Neural progenitor cell (in vitro differentiated cells): Measurements from ENCODE around the gene TOB2. TPM values are rescaled to one million over a fixed set of nuclear protein-coding genes. Genes with fewer than 3 reads are reported as not detected.

Experiments
- DNase-seq: peaks from one replicate; pipeline ENCODE4 v3.0.0-alpha.2; 2016; ENCODE audit warnings: low spot score
- H2AFZ ChIP-seq: fragments of 200-600 bp; sonication (generic); replicated peaks from 2 replicates; pipeline ENCODE4 v1.6.1; 2016; ENCODE audit warnings: antibody characterized with exemption
- H3F3A ChIP-seq: fragments of 200-600 bp; sonication (generic); 2 replicates; pipeline ENCODE4 v1.6.1; 2016; ENCODE audit warnings: antibody characterized with exemption, low read depth
- H3K27ac ChIP-seq: fragments of 200-600 bp; sonication (generic); 2 replicates; pipeline ENCODE4 v1.5.1; 2016; ENCODE audit warnings: mild to moderate bottlenecking
- H3K27me3 ChIP-seq: fragments of 200-600 bp; sonication (generic); 2 replicates; pipeline ENCODE4 v1.6.1; 2016; ENCODE audit warnings: mild to moderate bottlenecking, moderate library complexity
- H3K36me3 ChIP-seq: fragments of 200-600 bp; sonication (generic); 2 replicates; pipeline ENCODE4 v1.5.1; 2016
- H3K4me1 ChIP-seq: fragments of 200-600 bp; sonication (generic); 2 replicates; pipeline ENCODE4 v1.6.1; 2016; ENCODE audit warnings: mixed run types
- H3K4me2 ChIP-seq: fragments of 200-600 bp; sonication (generic); 2 replicates; pipeline ENCODE4 v1.6.1; 2016
- H3K4me3 ChIP-seq: fragments of 200-600 bp; sonication (generic); 2 replicates; pipeline ENCODE4 v1.5.1; 2016
- H3K79me2 ChIP-seq: fragments of 200-600 bp; sonication (generic); 2 replicates; pipeline ENCODE4 v1.6.1; 2016; ENCODE audit warnings: low read depth
- H3K9ac ChIP-seq: fragments of 200-600 bp; sonication (generic); 2 replicates; pipeline ENCODE4 v1.6.1; 2016
- H3K9me3 ChIP-seq: fragments of 200-600 bp; sonication (generic); 2 replicates; pipeline ENCODE4 v1.5.1; 2016; ENCODE audit warnings: low read depth
- H4K20me1 ChIP-seq: fragments of 200-600 bp; sonication (generic); 2 replicates; pipeline ENCODE4 v1.6.1; 2016; ENCODE audit warnings: low read depth
- H3K27ac Mint-ChIP-seq: 3 replicates; pipeline ENCODE4 v1.8.0; 2021; ENCODE audit warnings: mixed read lengths
- H3K27me3 Mint-ChIP-seq: 2 replicates; pipeline ENCODE4 v1.8.0; 2022; ENCODE audit warnings: low read depth, mild to moderate bottlenecking, inconsistent platforms, moderate library complexity, mixed read lengths; ENCODE audit not compliant: insufficient read depth
- H3K36me3 Mint-ChIP-seq: 3 replicates; pipeline ENCODE4 v1.8.0; 2021; ENCODE audit warnings: mixed read lengths
- H3K4me1 Mint-ChIP-seq: 3 replicates; pipeline ENCODE4 v1.8.0; 2021; ENCODE audit warnings: mixed read lengths
- H3K4me3 Mint-ChIP-seq: 3 replicates; pipeline ENCODE4 v1.8.0; 2021; ENCODE audit warnings: mild to moderate bottlenecking, moderate library complexity, mixed read lengths
- H3K9me3 Mint-ChIP-seq: 3 replicates; pipeline ENCODE4 v1.8.0; 2020; ENCODE audit warnings: mixed read lengths
- CTCF ChIP-seq: fragments of 200-600 bp; sonication (generic); IDR thresholded peaks from 2 replicates; pipeline ENCODE4 v1.5.1; 2017; ENCODE audit warnings: antibody characterized with exemption, mild to moderate bottlenecking
- EZH2 ChIP-seq: fragments of 200-600 bp; sonication (generic); IDR thresholded peaks from 2 replicates; pipeline ENCODE4 v1.6.1; 2017; ENCODE audit warnings: antibody characterized with exemption, mild to moderate bottlenecking, moderate library complexity
- EZH2phosphoT487 ChIP-seq: fragments of 200-600 bp; sonication (generic); IDR thresholded peaks from 2 replicates; pipeline ENCODE4 v1.6.1; 2017; ENCODE audit warnings: antibody characterized with exemption
- total RNA-seq: library from RNA; depleted of rRNA; stranded (reverse); fragments of >200 nt; gene quantifications from 2 replicates; pipeline ENCODE4 v1.2.3, GENCODE V29; 2015; ENCODE audit warnings: low replicate concordance

Gene TOB2
- total RNA-seq, 1 donor from 2014 or later: 23.4 TPM

- no peaks in the 10 kb centered on the region for H3K36me3 ChIP-seq
- TF ChIP-seq EZH2phosphoT487 (no peak), EZH2 (no peak), CTCF (no peak)
- no peaks in the 10 kb centered on the region for H4K20me1 ChIP-seq
- H3K4me3 Mint-ChIP-seq: no peak overlapping the region
- H3K4me3 ChIP-seq: no peak overlapping the region
- H3K27ac ChIP-seq: no peak overlapping the region
- no peaks in the 10 kb centered on the region for H3K9me3 Mint-ChIP-seq
- no peak for DNase-seq
- no peak overlapping the region for H3K4me2 ChIP-seq
- H3K4me1 Mint-ChIP-seq: peaks cover 17% of the 10 kb centered on the region
- no peak overlapping the region for H3K9ac ChIP-seq
- peaks cover 9% of the 10 kb centered on the region for H3K4me1 ChIP-seq
- H3K27me3 ChIP-seq: no peaks in the 10 kb centered on the region
- H3K27ac Mint-ChIP-seq: no peak overlapping the region
- H3K36me3 Mint-ChIP-seq: no peaks in the 10 kb centered on the region
- H3F3A ChIP-seq: peaks cover 18% of the 10 kb centered on the region
- no peak overlapping the region for H2AFZ ChIP-seq
- peaks cover 8% of the 10 kb centered on the region for H3K27me3 Mint-ChIP-seq
- H3K9me3 ChIP-seq: no peaks in the 10 kb centered on the region
- H3K79me2 ChIP-seq: peaks cover 6% of the 10 kb centered on the region
These were observed 37.9 kb downstream of the TOB2 start for GRCh38 chr22:41408665-41409064.

GRCh38 chr22:41407433-41407832 lies 39.2 kb downstream of the TOB2 start:
- Histone ChIP-seq H3K4me1 (peaks cover 4% of the 10 kb centered on the region), H3F3A (peaks cover 13% of the 10 kb centered on the region), H2AFZ (no peak overlapping the region), H3K9me3 (no peaks in the 10 kb centered on the region), H4K20me1 (no peaks in the 10 kb centered on the region), H3K9ac (no peak overlapping the region), H3K27ac (no peak overlapping the region), H3K4me3 (no peak overlapping the region), H3K36me3 (no peaks in the 10 kb centered on the region), H3K4me2 (no peak overlapping the region), H3K79me2 (no peaks in the 10 kb centered on the region), H3K27me3 (no peaks in the 10 kb centered on the region)
- no peak for DNase-seq
- TF ChIP-seq CTCF (no peak), EZH2phosphoT487 (no peak), EZH2 (no peak)
- H3K9me3 Mint-ChIP-seq: no peaks in the 10 kb centered on the region
- no peak overlapping the region for H3K4me3 Mint-ChIP-seq
- peaks cover 18% of the 10 kb centered on the region for H3K4me1 Mint-ChIP-seq
- H3K27ac Mint-ChIP-seq: no peak overlapping the region
- H3K27me3 Mint-ChIP-seq: peaks cover 7% of the 10 kb centered on the region
- H3K36me3 Mint-ChIP-seq: no peaks in the 10 kb centered on the region

- Histone ChIP-seq H3K9me3 (no peaks in the 10 kb centered on the region), H3K4me2 (no peak overlapping the region), H3K4me3 (no peak overlapping the region), H3K27me3 (no peaks in the 10 kb centered on the region), H3K27ac (no peak overlapping the region), H3K9ac (no peak overlapping the region), H3K36me3 (no peaks in the 10 kb centered on the region), H3F3A (peaks cover 7% of the 10 kb centered on the region), H4K20me1 (no peaks in the 10 kb centered on the region), H2AFZ (no peak overlapping the region), H3K79me2 (no peaks in the 10 kb centered on the region), H3K4me1 (peaks cover 8% of the 10 kb centered on the region)
- H3K27me3 Mint-ChIP-seq: peaks cover 9% of the 10 kb centered on the region
- no peak for DNase-seq
- no peak overlapping the region for H3K27ac Mint-ChIP-seq
- no peak overlapping the region for H3K4me3 Mint-ChIP-seq
- peaks cover 16% of the 10 kb centered on the region for H3K4me1 Mint-ChIP-seq
- no peak for TF ChIP-seq EZH2
- no peak for TF ChIP-seq CTCF
- no peak for TF ChIP-seq EZH2phosphoT487
- H3K36me3 Mint-ChIP-seq: no peaks in the 10 kb centered on the region
- no peaks in the 10 kb centered on the region for H3K9me3 Mint-ChIP-seq
These were observed 40.2 kb downstream of the TOB2 start for GRCh38 chr22:41406410-41406809.
